ENCODE data around the gene CD99L2.
"Not testable (repeated sequence)": the region's sequence is repeated elsewhere in the genome, so short reads cannot be mapped to it uniquely, and the experiment has no call there.

CD99L2 gene

GRCh38 chrX:150841456-150842197, 56.8 kb downstream of the CD99L2 start:
- H3K9me3 ChIP-seq (ENCODE audit: control insufficient read depth in 2 of 2, low read length in 2 of 2), result no peaks in the 10 kb centered on the region
- no peak overlapping the region for H3K27ac ChIP-seq (ENCODE audit: low read length)
- H3K27me3 ChIP-seq (ENCODE audit: control insufficient read depth in 1 of 2, insufficient read depth in 2 of 2, low read length in 2 of 2), result no peaks in the 10 kb centered on the region
- H3K4me1 ChIP-seq (ENCODE audit: control insufficient read depth, insufficient read depth, low read length), result no peaks in the 10 kb centered on the region
- H3K36me3 ChIP-seq (ENCODE audit: control insufficient read depth in 2 of 2, insufficient read depth in 2 of 2, low read length in 2 of 2), result no peaks in the 10 kb centered on the region
- no peak overlapping the region for H3K9ac ChIP-seq (ENCODE audit: low read length in 2 of 2)
- no peak overlapping the region for H3K4me3 ChIP-seq (ENCODE audit: low read length in 2 of 2)

- H3K36me3 ChIP-seq (ENCODE audit: control insufficient read depth in 2 of 2, insufficient read depth in 2 of 2, low read length in 2 of 2), result no peaks in the 10 kb centered on the region
- no peak overlapping the region for H3K4me3 ChIP-seq (ENCODE audit: low read length in 2 of 2)
- no peaks in the 10 kb centered on the region for H3K27me3 ChIP-seq (ENCODE audit: control insufficient read depth in 1 of 2, insufficient read depth in 2 of 2, low read length in 2 of 2)
- no peak overlapping the region for H3K27ac ChIP-seq (ENCODE audit: low read length)
- no peaks in the 10 kb centered on the region for H3K4me1 ChIP-seq (ENCODE audit: control insufficient read depth, insufficient read depth, low read length)
- H3K9ac ChIP-seq (ENCODE audit: low read length in 2 of 2), result no peak overlapping the region
- H3K9me3 ChIP-seq (ENCODE audit: control insufficient read depth in 2 of 2, low read length in 2 of 2), result no peaks in the 10 kb centered on the region
Measured at GRCh38 chrX:150837845-150838244, 60.6 kb downstream of the CD99L2 start.

- H3K9me3 ChIP-seq (ENCODE audit: control insufficient read depth in 2 of 2, low read length in 2 of 2), result no peaks in the 10 kb centered on the region
- H3K4me3 ChIP-seq (ENCODE audit: low read length in 2 of 2), result no peak overlapping the region
- no peaks in the 10 kb centered on the region for H3K27me3 ChIP-seq (ENCODE audit: control insufficient read depth in 1 of 2, insufficient read depth in 2 of 2, low read length in 2 of 2)
- H3K9ac ChIP-seq (ENCODE audit: low read length in 2 of 2), result no peak overlapping the region
- no peaks in the 10 kb centered on the region for H3K4me1 ChIP-seq (ENCODE audit: control insufficient read depth, insufficient read depth, low read length)
- H3K36me3 ChIP-seq (ENCODE audit: control insufficient read depth in 2 of 2, insufficient read depth in 2 of 2, low read length in 2 of 2), result peaks cover 0 to 2% of the 10 kb centered on the region in 2 donors
- H3K27ac ChIP-seq (ENCODE audit: low read length), result no peak overlapping the region
Measured at GRCh38 chrX:150834695-150835094, 63.8 kb downstream of the CD99L2 start.

GRCh38 chrX:150833454-150834056, 64.9 kb downstream of the CD99L2 start:
- Histone ChIP-seq H3K9ac (ENCODE audit: low read length in 2 of 2) (no peak overlapping the region), H3K27me3 (ENCODE audit: control insufficient read depth in 1 of 2, insufficient read depth in 2 of 2, low read length in 2 of 2) (no peaks in the 10 kb centered on the region), H3K4me3 (ENCODE audit: low read length in 2 of 2) (no peak overlapping the region), H3K4me1 (ENCODE audit: control insufficient read depth, insufficient read depth, low read length) (no peaks in the 10 kb centered on the region), H3K36me3 (ENCODE audit: control insufficient read depth in 2 of 2, insufficient read depth in 2 of 2, low read length in 2 of 2) (peaks cover 0 to 2% of the 10 kb centered on the region in 2 donors), H3K27ac (ENCODE audit: low read length) (no peak overlapping the region), H3K9me3 (ENCODE audit: control insufficient read depth in 2 of 2, low read length in 2 of 2) (no peaks in the 10 kb centered on the region)

GRCh38 chrX:150831863-150832262, 66.6 kb downstream of the CD99L2 start:
- Histone ChIP-seq H3K27me3 (ENCODE audit: control insufficient read depth in 1 of 2, insufficient read depth in 2 of 2, low read length in 2 of 2) (no peaks in the 10 kb centered on the region), H3K36me3 (ENCODE audit: control insufficient read depth in 2 of 2, insufficient read depth in 2 of 2, low read length in 2 of 2) (peaks cover 0 to 4% of the 10 kb centered on the region in 2 donors), H3K9me3 (ENCODE audit: control insufficient read depth in 2 of 2, low read length in 2 of 2) (no peaks in the 10 kb centered on the region), H3K27ac (ENCODE audit: low read length) (no peak overlapping the region), H3K9ac (ENCODE audit: low read length in 2 of 2) (no peak overlapping the region), H3K4me3 (ENCODE audit: low read length in 2 of 2) (no peak overlapping the region), H3K4me1 (ENCODE audit: control insufficient read depth, insufficient read depth, low read length) (no peaks in the 10 kb centered on the region)

- Histone ChIP-seq H3K9me3 (ENCODE audit: control insufficient read depth in 2 of 2, low read length in 2 of 2) (peaks cover 0 to 3% of the 10 kb centered on the region in 2 donors), H3K36me3 (ENCODE audit: control insufficient read depth in 2 of 2, insufficient read depth in 2 of 2, low read length in 2 of 2) (peaks cover 0 to 4% of the 10 kb centered on the region in 2 donors), H3K27me3 (ENCODE audit: control insufficient read depth in 1 of 2, insufficient read depth in 2 of 2, low read length in 2 of 2) (no peaks in the 10 kb centered on the region), H3K4me1 (ENCODE audit: control insufficient read depth, insufficient read depth, low read length) (no peaks in the 10 kb centered on the region), H3K4me3 (ENCODE audit: low read length in 2 of 2) (no peak overlapping the region), H3K27ac (ENCODE audit: low read length) (no peak overlapping the region), H3K9ac (ENCODE audit: low read length in 2 of 2) (no peak overlapping the region)
Measured at GRCh38 chrX:150828785-150829184, 69.7 kb downstream of the CD99L2 start.

GRCh38 chrX:150824352-150824751, 74.1 kb downstream of the CD99L2 start:
- H3K4me3 ChIP-seq (ENCODE audit: low read length in 2 of 2); H3K36me3 ChIP-seq (ENCODE audit: control insufficient read depth in 2 of 2, insufficient read depth in 2 of 2, low read length in 2 of 2); H3K9me3 ChIP-seq (ENCODE audit: control insufficient read depth in 2 of 2, low read length in 2 of 2); H3K27me3 ChIP-seq (ENCODE audit: control insufficient read depth in 1 of 2, insufficient read depth in 2 of 2, low read length in 2 of 2); H3K4me1 ChIP-seq (ENCODE audit: control insufficient read depth, insufficient read depth, low read length); H3K9ac ChIP-seq (ENCODE audit: low read length in 2 of 2); H3K27ac ChIP-seq (ENCODE audit: low read length): not testable (repeated sequence)

- not testable (repeated sequence) for H3K4me3 ChIP-seq (ENCODE audit: low read length in 2 of 2); H3K27me3 ChIP-seq (ENCODE audit: control insufficient read depth in 1 of 2, insufficient read depth in 2 of 2, low read length in 2 of 2); H3K4me1 ChIP-seq (ENCODE audit: control insufficient read depth, insufficient read depth, low read length); H3K36me3 ChIP-seq (ENCODE audit: control insufficient read depth in 2 of 2, insufficient read depth in 2 of 2, low read length in 2 of 2); H3K9me3 ChIP-seq (ENCODE audit: control insufficient read depth in 2 of 2, low read length in 2 of 2); H3K27ac ChIP-seq (ENCODE audit: low read length); H3K9ac ChIP-seq (ENCODE audit: low read length in 2 of 2)
Measured at GRCh38 chrX:150823826-150824225, 74.6 kb downstream of the CD99L2 start.

GRCh38 chrX:150821971-150822370, 76.5 kb downstream of the CD99L2 start:
- Histone ChIP-seq H3K27ac (ENCODE audit: low read length) (no peak overlapping the region), H3K4me3 (ENCODE audit: low read length in 2 of 2) (no peak overlapping the region), H3K9me3 (ENCODE audit: control insufficient read depth in 2 of 2, low read length in 2 of 2) (peaks cover 0 to 6% of the 10 kb centered on the region in 2 donors), H3K4me1 (ENCODE audit: control insufficient read depth, insufficient read depth, low read length) (no peaks in the 10 kb centered on the region), H3K27me3 (ENCODE audit: control insufficient read depth in 1 of 2, insufficient read depth in 2 of 2, low read length in 2 of 2) (no peaks in the 10 kb centered on the region), H3K36me3 (ENCODE audit: control insufficient read depth in 2 of 2, insufficient read depth in 2 of 2, low read length in 2 of 2) (no peaks in the 10 kb centered on the region), H3K9ac (ENCODE audit: low read length in 2 of 2) (no peak overlapping the region)

- peaks cover 0 to 3% of the 10 kb centered on the region in 2 donors for H3K9me3 ChIP-seq (ENCODE audit: control insufficient read depth in 2 of 2, low read length in 2 of 2)
- H3K36me3 ChIP-seq (ENCODE audit: control insufficient read depth in 2 of 2, insufficient read depth in 2 of 2, low read length in 2 of 2), result no peaks in the 10 kb centered on the region
Measured at GRCh38 chrX:150813922-150814321, 84.5 kb downstream of the CD99L2 start.

GRCh38 chrX:150806827-150807226, 91.6 kb downstream of the CD99L2 start:
- Histone ChIP-seq H3K36me3 (ENCODE audit: control insufficient read depth in 2 of 2, insufficient read depth in 2 of 2, low read length in 2 of 2) (no peaks in the 10 kb centered on the region), H3K4me3 (ENCODE audit: low read length in 2 of 2) (no peak overlapping the region), H3K4me1 (ENCODE audit: control insufficient read depth, insufficient read depth, low read length) (no peaks in the 10 kb centered on the region), H3K9me3 (ENCODE audit: control insufficient read depth in 2 of 2, low read length in 2 of 2) (no peaks in the 10 kb centered on the region), H3K9ac (ENCODE audit: low read length in 2 of 2) (no peak overlapping the region), H3K27me3 (ENCODE audit: control insufficient read depth in 1 of 2, insufficient read depth in 2 of 2, low read length in 2 of 2) (no peaks in the 10 kb centered on the region), H3K27ac (ENCODE audit: low read length) (no peak overlapping the region)

More at GRCh38 chrX:150813922-150814321, 84.5 kb downstream of the CD99L2 start:
- Histone ChIP-seq H3K9ac (ENCODE audit: low read length in 2 of 2) (no peak overlapping the region), H3K27ac (ENCODE audit: low read length) (no peak overlapping the region), H3K27me3 (ENCODE audit: control insufficient read depth in 1 of 2, insufficient read depth in 2 of 2, low read length in 2 of 2) (no peaks in the 10 kb centered on the region), H3K4me1 (ENCODE audit: control insufficient read depth, insufficient read depth, low read length) (no peaks in the 10 kb centered on the region), H3K4me3 (ENCODE audit: low read length in 2 of 2) (no peak overlapping the region)
